HG03342 (cell line): Measurements from ENCODE around the gene PPP1R16B.

Experiments used
- ATAC-seq: cut with Tn5 transposase; IDR thresholded peaks from one replicate; pipeline ENCODE4 v1.9.1; 2021; ENCODE audit warnings: mild to moderate bottlenecking, moderate library complexity; ENCODE audit not compliant: unreplicated experiment

PPP1R16B gene

DNA sequence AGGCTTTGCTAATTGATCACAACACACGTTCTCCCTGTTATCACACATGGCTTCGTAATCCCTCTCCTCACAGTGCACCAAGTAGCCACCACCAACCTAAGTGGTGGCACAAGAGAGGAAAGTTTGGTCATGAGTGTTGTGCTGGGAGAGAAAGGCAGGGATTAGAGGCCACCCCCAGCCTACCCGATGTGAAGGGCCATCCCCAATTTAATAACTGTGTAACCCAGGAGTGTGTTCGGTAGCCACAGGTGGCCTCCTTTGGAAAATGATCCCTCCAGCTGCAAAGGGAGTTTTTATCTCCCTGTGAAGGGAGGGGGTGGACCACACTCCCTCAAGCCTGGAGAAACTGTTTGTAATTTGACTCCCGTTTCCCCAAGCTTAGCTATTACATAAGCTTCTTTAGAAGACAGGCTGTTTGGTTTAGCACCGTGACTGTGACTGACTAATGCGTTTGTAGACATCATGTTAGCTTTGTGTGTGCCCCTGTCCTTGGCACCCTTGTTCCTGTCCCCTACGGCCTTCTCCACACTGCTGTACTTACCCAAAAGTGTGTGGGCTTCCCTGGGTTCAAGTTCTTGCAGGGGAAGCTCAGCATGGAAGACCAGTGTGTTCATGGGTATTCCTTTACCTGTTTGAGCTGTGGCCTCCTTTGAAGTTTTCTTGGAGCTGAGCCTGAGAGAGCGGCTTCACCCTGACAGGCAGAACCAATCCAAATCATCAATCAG lies 20.6 kb downstream of the PPP1R16B start:
- no peak for ATAC-seq

DNA sequence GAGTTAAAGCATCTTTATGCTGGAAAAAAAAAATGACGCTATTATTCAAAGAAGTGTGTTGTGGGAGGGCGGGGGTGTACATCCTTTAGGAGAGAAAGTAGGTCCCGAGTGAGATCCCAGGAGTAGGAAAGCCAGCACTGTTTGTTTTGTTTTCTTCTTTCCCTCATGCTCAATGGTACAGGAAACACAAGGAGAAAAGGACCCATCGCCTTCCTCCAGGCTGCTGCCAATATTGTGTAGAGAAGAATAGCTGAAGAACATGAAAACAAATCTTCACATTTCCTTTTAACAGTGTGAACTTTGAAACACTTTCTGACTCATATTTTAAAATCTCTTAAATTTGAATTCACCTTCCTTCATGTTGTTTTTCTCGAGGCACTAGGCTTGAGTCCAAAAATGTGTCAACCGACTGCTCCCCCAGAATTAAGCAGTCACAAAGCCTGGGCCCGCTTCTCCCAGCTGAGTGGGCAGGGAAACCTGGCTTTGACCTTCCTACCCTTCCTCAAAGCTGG lies 22.3 kb downstream of the PPP1R16B start:
- ATAC-seq, result no peak

DNA sequence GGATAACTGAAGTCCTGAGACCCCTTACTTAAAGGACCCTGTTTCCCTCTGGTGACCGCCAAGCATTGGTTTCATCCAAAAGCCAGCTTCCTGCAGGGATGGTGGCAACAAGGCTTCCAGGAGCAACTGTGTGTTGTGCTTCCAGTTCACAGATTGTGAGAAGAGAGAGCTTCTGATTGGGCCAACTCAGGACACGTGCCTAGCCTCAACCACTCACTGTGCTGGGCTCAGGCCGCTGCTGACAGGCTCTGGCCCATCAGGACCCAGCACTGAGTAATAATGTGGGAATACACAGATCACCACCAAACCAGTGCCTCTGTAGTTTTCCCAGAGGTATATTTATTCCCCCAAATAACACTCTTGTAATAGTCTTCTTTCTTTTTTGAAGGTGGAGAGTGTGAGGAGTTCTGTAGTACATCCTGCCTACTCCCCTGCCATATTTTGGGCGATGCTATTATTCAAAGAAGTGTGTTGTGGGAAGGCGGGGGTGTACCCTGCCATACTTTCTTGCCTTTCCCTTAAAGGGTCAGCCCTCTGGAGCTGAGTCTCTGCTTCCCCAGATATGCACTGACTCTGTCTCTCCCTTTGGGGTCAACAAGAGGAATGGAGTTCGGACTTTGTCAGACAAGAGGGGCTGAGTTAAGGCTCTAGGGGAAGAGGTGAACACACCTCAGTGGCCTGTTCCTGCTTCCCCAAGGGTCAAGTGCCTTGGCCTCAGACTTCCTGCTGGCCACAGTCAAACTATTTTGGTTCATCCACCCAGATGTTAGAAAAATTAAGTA lies 23.2 kb downstream of the PPP1R16B start:
- no peak for ATAC-seq

DNA sequence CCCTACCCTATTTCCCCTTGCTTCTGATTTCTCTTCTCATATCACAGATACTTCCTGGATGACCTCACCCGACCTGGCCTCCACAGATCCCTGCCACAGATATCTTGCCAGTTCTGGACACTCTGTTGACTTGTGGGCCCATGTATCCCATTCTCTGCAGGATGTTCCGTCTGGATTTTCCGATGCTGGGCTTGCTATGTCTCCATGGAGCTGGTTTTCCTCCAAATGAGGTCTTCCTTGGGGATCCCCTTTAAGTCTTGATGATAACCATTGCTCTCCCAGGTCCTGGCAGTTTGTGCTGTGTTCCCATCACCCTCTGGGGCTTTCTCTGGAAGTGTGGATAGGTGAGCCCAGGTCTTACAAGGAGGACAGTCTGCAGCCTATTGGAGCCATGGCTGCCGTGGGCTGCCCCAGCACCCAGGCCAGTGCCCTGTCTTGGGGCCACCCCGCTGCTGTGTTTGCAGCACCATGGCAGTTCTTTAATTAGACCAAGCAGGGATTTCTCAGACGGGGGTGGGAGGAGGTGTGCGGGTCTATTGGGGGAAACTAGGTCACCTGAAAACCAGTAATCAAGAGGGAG lies 23.9 kb downstream of the PPP1R16B start:
- ATAC-seq, result no peak

DNA sequence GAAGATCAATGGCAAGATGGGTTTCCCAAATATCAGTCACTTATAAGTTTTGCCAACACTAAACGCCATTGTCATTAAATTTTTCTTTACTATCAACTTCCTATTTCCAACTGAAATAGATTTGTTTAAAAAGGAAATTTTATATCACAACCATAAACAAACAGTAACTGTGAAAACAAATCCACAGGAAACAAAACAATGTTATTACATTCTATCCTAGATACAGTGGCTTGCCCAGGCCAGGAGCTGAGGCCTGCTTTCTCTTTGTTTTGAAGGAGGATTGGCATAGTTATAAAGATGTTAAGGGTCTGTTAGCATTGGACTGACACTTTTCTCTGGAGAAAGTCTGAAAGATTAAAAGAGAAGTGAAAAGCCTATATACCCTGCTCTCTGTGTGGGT lies 24.9 kb downstream of the PPP1R16B start:
- no peak for ATAC-seq

DNA sequence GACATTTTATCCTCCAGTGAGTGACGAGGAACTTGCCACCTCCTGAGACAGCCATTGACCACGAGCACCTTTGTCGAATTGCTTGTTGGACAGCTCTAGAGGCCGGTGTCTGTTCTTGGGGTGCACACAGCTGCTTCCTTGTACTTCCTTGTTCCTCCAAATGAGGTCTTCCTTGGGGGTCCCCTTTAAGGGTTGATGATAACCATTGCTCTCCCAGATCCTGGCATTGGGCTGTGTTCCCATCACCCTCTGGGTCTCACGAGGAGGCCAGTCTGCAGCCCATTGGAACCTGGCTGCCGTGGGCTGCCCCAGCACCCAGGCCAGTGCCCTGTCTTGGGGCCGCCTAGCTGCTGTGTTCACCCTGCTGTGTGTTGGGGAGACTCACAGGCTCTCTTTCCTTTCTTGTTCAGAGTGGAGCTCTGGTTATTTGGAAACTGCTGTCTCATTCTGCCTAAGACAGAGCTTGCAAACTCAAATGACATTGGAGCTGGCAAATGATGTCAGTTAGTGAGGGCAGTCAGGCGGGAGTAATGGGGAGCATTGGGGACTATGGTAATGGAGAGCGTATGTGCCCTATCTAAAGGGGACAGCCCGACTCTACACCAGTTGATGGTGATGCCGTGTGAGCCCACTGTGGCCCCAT lies 25.7 kb downstream of the PPP1R16B start:
- no peak for ATAC-seq

DNA sequence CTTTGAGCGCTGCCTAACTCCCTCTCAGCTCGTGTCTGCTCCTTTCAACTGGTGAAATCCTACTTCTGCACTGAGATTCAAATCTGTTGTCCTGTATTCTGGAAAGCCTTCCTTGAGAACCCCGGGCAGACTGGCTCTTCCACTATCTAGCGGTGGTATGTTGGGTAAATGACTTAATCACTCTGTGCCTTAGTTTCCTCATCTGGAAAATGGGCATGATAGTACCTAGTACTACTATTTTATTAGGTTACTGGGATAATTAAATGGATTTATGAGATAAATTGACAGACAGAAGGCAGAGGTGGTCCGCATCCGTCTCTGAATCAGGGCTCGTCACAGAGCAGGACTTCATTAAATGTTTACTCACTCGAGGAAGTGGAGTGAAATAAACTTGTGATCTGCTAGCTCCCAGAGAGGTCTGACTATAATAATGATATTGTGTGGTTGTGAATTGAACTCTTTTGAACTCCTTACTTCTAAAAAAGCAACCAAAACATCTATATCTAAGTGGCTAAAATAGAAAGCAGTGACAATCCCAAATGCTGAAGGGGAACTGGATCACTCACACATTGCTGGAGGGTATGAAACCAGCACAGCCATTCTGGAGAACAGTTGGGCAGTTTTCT lies 26.6 kb downstream of the PPP1R16B start:
- ATAC-seq, result no peak

DNA sequence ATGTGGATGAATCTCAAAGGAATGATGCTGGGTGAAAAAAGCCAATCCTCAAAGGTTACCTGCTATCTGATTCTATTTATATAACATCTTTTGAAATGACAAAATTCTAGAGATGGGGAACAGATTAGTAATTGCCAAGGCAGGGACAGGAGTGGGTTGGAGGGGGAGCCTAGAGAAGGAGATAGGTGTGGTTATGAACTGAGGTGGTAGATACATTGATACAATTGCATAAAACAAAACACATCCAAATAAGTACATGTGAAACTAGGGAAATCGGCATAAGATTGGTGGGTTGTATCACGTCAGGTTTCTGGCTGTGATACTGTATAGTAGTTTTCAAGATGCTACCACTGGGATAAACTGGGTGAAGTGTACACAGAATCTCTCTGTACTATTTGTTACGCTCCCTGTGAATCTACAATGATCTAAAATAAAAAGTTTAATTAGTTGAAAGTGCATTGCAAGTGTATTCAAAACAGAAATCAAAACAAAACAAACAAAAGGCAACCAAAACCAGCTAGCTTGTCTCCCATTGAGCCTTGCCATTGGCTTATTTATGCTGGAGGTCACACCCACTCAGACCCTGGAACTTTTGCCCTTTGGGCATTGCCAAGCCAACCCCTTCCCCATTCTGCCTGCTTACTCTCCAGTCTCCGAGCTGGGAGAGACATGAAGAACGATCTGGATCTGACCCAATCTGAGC lies 27.8 kb downstream of the PPP1R16B start:
- ATAC-seq, result no peak

DNA sequence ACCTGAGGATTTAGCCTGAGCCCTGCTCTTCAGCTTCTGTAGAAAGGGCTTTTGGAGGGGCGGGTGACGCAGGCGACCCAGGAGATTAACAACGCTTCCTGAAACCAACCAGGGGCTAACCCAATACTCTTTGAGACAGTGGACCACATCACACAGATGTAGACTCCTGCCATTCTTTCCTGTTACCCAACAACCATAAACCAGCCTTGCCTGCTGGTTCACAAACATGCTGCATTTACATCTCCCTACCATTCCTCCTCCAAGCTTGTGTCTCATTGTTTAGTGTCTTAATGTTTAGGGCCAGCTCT lies 28.3 kb downstream of the PPP1R16B start:
- ATAC-seq, result no peak

DNA sequence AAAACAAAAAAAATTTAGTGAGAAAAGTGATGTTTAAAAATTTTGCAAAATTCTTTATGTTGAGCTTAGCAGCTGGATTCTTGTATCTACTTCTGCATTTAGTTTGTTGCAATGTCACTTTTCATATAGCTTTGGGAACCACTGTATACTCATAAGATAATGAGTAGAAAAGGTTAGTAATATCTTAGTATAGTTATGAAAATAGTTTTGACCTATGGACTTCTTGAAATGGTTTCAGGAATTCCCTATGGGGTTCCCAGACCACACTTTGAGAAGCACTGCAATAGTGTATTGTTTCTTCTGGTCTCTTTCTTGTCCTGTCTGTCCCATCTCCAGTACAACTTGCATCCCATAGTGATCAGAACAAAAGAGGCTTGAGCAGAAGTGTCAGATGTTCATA lies 29.4 kb downstream of the PPP1R16B start:
- ATAC-seq, result no peak

DNA sequence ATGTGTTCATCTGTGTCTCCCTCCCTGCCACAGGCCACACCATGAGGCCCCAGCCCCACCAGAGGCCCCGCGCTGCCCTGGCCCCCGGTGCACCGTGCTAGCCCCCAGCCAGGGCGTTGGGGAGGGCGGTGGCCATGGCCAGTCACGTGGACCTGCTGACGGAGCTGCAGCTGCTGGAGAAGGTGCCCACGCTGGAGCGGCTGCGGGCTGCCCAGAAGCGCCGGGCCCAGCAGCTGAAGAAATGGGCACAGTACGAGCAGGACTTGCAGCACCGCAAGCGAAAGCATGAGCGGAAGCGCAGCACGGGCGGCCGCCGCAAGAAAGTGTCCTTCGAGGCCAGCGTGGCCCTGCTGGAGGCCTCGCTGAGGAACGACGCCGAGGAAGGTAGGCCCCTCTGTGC lies 30.3 kb downstream of the PPP1R16B start:
- no peak for ATAC-seq

DNA sequence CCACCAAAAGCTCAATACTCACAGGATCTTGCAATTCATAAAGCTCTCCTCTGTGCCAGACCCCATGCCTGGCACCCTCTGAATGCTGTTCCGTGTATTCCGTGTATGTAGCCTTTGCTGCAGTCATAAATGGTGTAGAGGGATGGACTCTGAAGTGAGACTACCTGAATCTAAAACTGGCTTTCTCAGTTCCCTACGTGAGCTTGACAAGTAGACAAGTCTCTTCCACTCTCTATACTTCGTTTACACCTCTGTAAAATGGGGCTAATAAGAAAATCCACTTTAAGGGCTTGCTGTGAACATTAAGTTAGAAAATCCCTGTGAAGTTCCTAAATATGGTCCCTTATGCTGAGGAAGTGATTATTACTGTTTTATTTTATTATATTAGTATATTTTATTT lies 31.5 kb downstream of the PPP1R16B start:
- no peak for ATAC-seq

DNA sequence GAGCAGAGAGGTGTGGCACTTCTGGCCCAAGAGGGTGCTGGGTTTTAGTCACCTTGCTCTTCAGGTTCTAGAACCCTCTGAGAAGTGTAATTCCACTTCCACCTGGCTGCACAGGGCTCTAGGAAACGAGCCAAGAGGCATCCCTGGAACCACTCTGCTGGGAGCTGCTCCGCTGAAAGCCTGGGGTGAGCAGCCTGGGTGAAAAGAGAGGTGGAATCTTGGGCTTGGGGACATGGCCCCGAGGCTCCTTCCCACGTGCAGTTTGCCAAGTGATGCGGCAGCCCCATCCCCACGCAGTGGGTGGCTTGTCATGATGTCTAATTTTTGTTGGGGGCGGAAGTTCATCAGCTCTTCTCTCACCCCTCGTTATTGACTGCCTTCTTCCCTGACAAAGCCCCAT lies 32.8 kb downstream of the PPP1R16B start:
- ATAC-seq, result no peak

DNA sequence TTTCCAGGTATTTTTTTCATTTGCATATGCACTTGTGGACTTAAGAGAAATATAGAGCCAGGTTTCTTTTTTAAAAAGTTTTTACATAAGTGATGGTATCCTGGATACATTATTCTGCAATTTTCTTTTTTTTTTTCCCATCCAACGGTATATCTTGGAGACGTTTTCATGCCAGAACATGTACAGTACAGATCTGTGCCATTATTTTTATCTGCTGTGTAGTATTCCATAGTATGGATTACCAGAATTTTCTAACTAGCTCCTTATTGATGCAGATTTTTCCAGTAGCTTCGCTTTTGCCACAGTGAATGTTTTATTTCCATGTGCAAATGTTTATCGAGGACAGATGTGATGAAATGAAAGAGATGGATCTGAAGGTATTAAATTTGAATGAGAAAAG lies 34.1 kb downstream of the PPP1R16B start:
- ATAC-seq, result no peak

DNA sequence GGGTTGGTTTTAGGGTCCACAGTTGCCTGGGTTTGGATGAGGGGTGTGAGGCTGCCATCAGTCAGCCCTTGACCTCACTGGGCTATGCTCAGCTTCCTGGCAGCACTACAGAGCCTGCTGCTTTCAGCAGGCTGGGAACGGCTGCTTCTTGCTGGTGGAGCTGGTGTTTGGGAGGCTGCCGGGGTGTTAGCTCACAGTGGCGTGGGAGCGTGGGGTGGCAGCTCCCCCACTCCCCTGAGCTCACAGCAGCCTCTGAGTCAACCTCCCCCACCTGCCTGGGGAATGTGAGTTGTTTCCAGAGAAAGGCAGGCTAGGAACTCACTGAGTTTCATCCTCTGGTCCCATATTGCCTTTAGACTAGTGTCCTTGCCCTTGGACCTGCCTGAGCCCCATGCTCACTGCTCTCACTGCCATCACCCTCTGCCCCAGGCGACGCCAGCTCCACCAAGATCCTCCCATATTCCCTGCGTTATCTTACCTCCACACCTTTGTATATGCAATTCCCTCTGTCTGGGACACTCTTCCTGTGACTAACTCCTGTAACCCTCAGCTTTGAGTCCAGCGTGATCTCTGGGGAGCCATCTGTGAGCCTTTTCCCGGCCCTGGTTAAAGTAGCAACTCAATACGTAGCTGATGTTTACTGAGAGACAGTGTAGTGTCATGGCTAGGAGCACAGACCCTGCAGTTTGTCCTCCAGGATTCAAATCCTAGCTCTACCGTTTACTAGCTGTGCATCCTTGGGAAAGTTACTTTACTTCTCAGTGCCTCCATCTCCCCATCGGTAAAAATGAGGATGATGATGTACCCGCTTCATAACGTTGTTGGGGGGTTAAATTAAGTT lies 34.8 kb downstream of the PPP1R16B start:
- no peak for ATAC-seq

DNA sequence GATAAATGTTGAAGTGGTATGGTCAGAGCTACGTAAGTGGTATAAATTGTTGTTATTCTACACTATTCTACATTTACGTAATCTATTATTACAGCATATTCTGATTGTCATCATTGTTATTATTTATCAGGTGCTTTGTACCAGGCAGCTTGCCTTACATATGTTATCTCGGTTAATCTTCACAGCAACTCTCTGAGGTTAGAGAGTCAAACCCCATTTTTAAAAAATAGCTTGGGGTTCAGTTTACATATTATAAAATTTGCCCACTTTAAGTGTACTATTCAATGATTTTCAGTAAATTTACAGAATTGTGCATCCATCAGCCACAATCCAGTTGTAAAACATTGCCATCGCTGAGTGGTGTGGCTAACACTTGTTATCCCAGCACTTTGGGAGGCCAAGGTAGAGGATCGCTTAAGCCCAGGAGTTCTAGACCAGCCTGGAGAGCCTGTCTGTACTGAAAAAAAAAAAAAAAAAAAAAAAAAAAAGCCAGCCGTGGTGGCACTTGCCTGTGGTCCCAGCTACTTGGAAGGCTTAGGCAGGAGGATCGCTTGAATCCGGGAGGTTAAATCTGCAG lies 35.5 kb downstream of the PPP1R16B start:
- ATAC-seq, result no peak

DNA sequence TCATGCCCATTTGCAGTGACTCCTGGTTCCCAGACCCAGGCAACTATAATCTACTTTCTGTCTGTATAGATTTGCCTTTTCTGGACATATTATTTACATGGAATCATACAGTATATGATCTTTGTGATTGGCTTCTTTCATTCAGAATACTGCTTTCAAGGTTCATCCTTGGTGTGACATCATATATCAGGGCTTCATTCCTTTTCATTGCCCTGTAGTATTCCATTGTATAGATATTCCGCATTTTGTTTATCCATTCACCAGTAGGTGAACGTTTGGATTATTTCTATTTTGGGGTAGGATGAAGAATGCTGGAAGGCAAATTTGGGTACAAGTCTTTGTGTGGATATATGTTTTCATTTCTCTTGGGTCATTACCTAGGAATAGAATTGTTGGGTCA lies 36.1 kb downstream of the PPP1R16B start:
- ATAC-seq, result no peak

DNA sequence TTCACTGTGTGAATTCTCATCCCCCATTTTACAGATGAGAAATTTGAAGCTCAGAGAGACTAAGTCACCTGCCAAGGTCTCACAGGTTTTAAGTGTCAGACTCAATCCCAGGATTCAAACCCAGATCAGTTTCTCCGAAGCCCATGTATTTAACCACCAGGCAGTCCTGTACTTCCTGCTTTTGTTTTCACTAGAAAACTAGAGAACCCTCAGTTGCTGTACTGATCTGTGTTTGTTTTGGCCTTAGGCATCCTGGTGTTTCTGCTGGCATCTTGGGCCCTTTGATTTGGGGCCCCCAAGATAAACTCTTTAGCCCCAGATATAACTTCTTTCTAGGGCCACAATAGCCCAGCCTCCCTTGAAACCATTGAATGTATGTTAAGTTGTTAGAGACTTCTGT lies 36.5 kb downstream of the PPP1R16B start:
- peak; percentile 42 for ATAC-seq

DNA sequence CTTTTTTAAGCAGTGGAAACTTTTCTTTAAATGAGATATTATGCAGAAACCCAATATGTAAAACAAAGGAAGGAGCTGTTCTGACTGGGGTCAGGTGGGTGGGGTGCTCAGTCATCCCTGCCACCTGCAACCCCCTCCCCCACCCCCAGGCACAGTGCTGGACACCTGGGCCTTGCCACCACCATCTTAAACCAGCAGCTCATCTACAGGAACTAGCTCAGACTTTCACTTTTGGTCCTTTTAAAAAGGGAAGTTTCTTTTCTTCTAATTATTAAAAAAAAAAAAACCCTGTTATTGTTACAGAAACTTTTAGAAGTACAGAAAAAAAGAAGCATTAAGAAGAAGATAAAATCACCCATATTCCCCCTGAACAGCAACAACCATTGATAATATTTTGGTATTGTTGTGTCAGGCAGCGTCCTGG lies 37.1 kb downstream of the PPP1R16B start:
- ATAC-seq, result peak; percentile 83
